HEK293T (cell line): ENCODE results near the gene BTAF1.

Experiments used
- CTCF ChIA-PET: fragments of 350-600 bp; formaldehyde crosslinking; extraction: SDS; loops from one replicate; lab custom pipeline; 2021; ENCODE audit warnings: antibody characterized with exemption, inconsistent platforms; lab: Yijun Ruan, JAX
- POLR2A ChIA-PET: fragments of 350-600 bp; formaldehyde crosslinking; extraction: SDS; loops from one replicate; lab custom pipeline; 2020; ENCODE audit warnings: antibody characterized with exemption, inconsistent platforms; lab: Yijun Ruan, JAX
- DNase-seq: peaks from one replicate; pipeline ENCODE4 v3.0.0; 2012; ENCODE audit warnings: mixed read lengths; ENCODE audit errors: extremely low spot score
- ARNT ChIP-seq: fragments of 450-650 bp; IDR thresholded peaks from 2 replicates; pipeline ENCODE4 v1.6.1; 2017; ENCODE audit warnings: mild to moderate bottlenecking
- BHLHE40 ChIP-seq: fragments of 450-650 bp; IDR thresholded peaks from 2 replicates; pipeline ENCODE4 v1.6.1; 2016; ENCODE audit warnings: mild to moderate bottlenecking, moderate library complexity, borderline replicate concordance
- CTBP1 ChIP-seq: fragments of 450-650 bp; IDR thresholded peaks from 2 replicates; pipeline ENCODE4 v1.6.1; 2016; ENCODE audit warnings: borderline replicate concordance
- ELF4 ChIP-seq: fragments of 450-650 bp; IDR thresholded peaks from 2 replicates; pipeline ENCODE4 v1.6.1; 2017; ENCODE audit warnings: antibody characterized with exemption
- FOXA1 ChIP-seq: fragments of 450-650 bp; IDR thresholded peaks from 2 replicates; pipeline ENCODE4 v1.6.1; 2016; ENCODE audit warnings: mild to moderate bottlenecking
- FOXK2 ChIP-seq: fragments of 450-650 bp; IDR thresholded peaks from 2 replicates; pipeline ENCODE4 v1.6.1; 2016; ENCODE audit warnings: mild to moderate bottlenecking
- FOXM1 ChIP-seq: fragments of 450-650 bp; IDR thresholded peaks from 2 replicates; pipeline ENCODE4 v1.6.1; 2017; ENCODE audit warnings: mild to moderate bottlenecking, borderline replicate concordance
- HDGF ChIP-seq: fragments of 450-650 bp; IDR thresholded peaks from 2 replicates; pipeline ENCODE4 v1.6.1; 2017; ENCODE audit warnings: antibody characterized with exemption, borderline replicate concordance
- L3MBTL2 ChIP-seq: fragments of 450-650 bp; conservative IDR thresholded peaks from 2 replicates; pipeline ENCODE4 v1.6.1; 2016; ENCODE audit warnings: mild to moderate bottlenecking
- LEF1 ChIP-seq: fragments of 450-650 bp; IDR thresholded peaks from 2 replicates; pipeline ENCODE4 v1.6.1; 2017; ENCODE audit warnings: mild to moderate bottlenecking, borderline replicate concordance
- NFRKB ChIP-seq: fragments of 450-650 bp; IDR thresholded peaks from 2 replicates; pipeline ENCODE4 v1.6.1; 2016; ENCODE audit warnings: mild to moderate bottlenecking, moderate library complexity
- PKNOX1 ChIP-seq: fragments of 450-650 bp; IDR thresholded peaks from 2 replicates; pipeline ENCODE4 v1.6.1; 2016
- SP1 ChIP-seq: fragments of 450-650 bp; IDR thresholded peaks from 2 replicates; pipeline ENCODE4 v1.6.1; 2017
- SUZ12 ChIP-seq: fragments of 450-650 bp; IDR thresholded peaks from 2 replicates; pipeline ENCODE4 v1.6.1; 2016; ENCODE audit warnings: mild to moderate bottlenecking
- TARDBP ChIP-seq: fragments of 450-650 bp; IDR thresholded peaks from 2 replicates; pipeline ENCODE4 v1.6.1; 2016
- ZNF384 ChIP-seq: fragments of 450-650 bp; IDR thresholded peaks from 2 replicates; pipeline ENCODE4 v1.6.1; 2016

The BTAF1 gene

GRCh38 chr10:91944880-91945630 lies 21.5 kb downstream of the BTAF1 start:
- no peak for TF ChIP-seq ARNT
- no peak for DNase-seq
- ChIA-PET CTCF (no interaction called here), POLR2A (interaction anchor here (1.1 kb wide), 1 partner anchor 21 kb away, joined by 5 read pairs; the partner anchor contains the start of gene BTAF1)

GRCh38 chr10:91953600-91954160 lies 30.1 kb downstream of the BTAF1 start:
- TF ChIP-seq CTBP1 (no peak), FOXA1 (no peak), LEF1 (no peak), FOXK2 (no peak)
- ChIA-PET CTCF (interaction anchor here (0.6 kb wide), 1 partner anchor 254 kb away, joined by 3 read pairs; no protein-coding TSS in a partner anchor), POLR2A (no interaction called here)
- DNase-seq, result no peak

GRCh38 chr10:91955114-91955513 lies 31.5 kb downstream of the BTAF1 start:
- TF ChIP-seq FOXK2, result no peak
- no peak for TF ChIP-seq SP1
- no peak for TF ChIP-seq LEF1
- TF ChIP-seq CTBP1, result no peak
- no peak for TF ChIP-seq TARDBP
- no peak for TF ChIP-seq SUZ12
- no peak for TF ChIP-seq L3MBTL2
- no peak for TF ChIP-seq NFRKB
- TF ChIP-seq FOXA1, result no peak
- TF ChIP-seq ZNF384, result no peak
- no peak for TF ChIP-seq BHLHE40
- no peak for TF ChIP-seq HDGF
- no peak for TF ChIP-seq ARNT
- no peak for TF ChIP-seq ELF4
- TF ChIP-seq FOXM1, result no peak
- no peak for TF ChIP-seq PKNOX1
- ChIA-PET POLR2A (no interaction called here), CTCF (no interaction called here)
- DNase-seq, result no peak

- ChIA-PET POLR2A (interaction anchor here (1.1 kb wide), 1 partner anchor 33 kb away, joined by 3 read pairs; the partner anchor contains the start of gene BTAF1), CTCF (no interaction called here)
- no peak for DNase-seq
- TF ChIP-seq LEF1, result no peak
- TF ChIP-seq BHLHE40, result no peak
- no peak for TF ChIP-seq HDGF
- TF ChIP-seq FOXM1, result no peak
- TF ChIP-seq CTBP1, result no peak
- no peak for TF ChIP-seq ELF4
- no peak for TF ChIP-seq SUZ12
- no peak for TF ChIP-seq NFRKB
Observed at GRCh38 chr10:91957091-91957490, 33.5 kb downstream of the BTAF1 start.

- DNase-seq, result no peak
- TF ChIP-seq FOXM1 (no peak), ARNT (no peak), CTBP1 (no peak), NFRKB (no peak), PKNOX1 (no peak), TARDBP (no peak), SP1 (no peak), ELF4 (no peak), L3MBTL2 (no peak), FOXA1 (no peak), FOXK2 (no peak), HDGF (no peak), ZNF384 (no peak), BHLHE40 (no peak), LEF1 (no peak), SUZ12 (no peak)
- POLR2A ChIA-PET, result no interaction called here
- CTCF ChIA-PET, result no interaction called here
Observed at GRCh38 chr10:91969297-91969696, 45.7 kb downstream of the BTAF1 start.

- no peak for DNase-seq
- POLR2A ChIA-PET, result no interaction called here
- no peak for TF ChIP-seq ARNT
- no peak for TF ChIP-seq L3MBTL2
- TF ChIP-seq TARDBP, result no peak
- no peak for TF ChIP-seq NFRKB
- TF ChIP-seq FOXM1, result no peak
- no peak for TF ChIP-seq BHLHE40
- TF ChIP-seq FOXK2, result no peak
- TF ChIP-seq SP1, result no peak
- TF ChIP-seq PKNOX1, result no peak
- TF ChIP-seq SUZ12, result no peak
- no peak for TF ChIP-seq CTBP1
- TF ChIP-seq LEF1, result no peak
- no peak for TF ChIP-seq FOXA1
- TF ChIP-seq ELF4, result no peak
- CTCF ChIA-PET, result no interaction called here
Observed at GRCh38 chr10:91974960-91975359, 51.4 kb downstream of the BTAF1 start.

GRCh38 chr10:91975438-91975837 lies 51.9 kb downstream of the BTAF1 start:
- POLR2A ChIA-PET, result no interaction called here
- no peak for DNase-seq
- TF ChIP-seq HDGF, result no peak
- TF ChIP-seq ELF4, result no peak
- TF ChIP-seq ZNF384, result no peak
- TF ChIP-seq CTBP1, result no peak
- no peak for TF ChIP-seq LEF1
- TF ChIP-seq FOXA1, result no peak
- no peak for TF ChIP-seq ARNT
- no peak for TF ChIP-seq FOXK2
- no peak for TF ChIP-seq L3MBTL2
- TF ChIP-seq NFRKB, result no peak
- TF ChIP-seq PKNOX1, result no peak
- no peak for TF ChIP-seq FOXM1
- no peak for TF ChIP-seq BHLHE40
- TF ChIP-seq TARDBP, result no peak
- no peak for TF ChIP-seq SP1
- TF ChIP-seq SUZ12, result no peak
- CTCF ChIA-PET, result no interaction called here
